GM10266 (cell line): ENCODE data around the gene FGF8.

ENCODE experiments used
- DNase-seq: peaks from one replicate; pipeline ENCODE4 v3.0.0; 2012; ENCODE audit errors: extremely low spot score
- CTCF ChIP-seq: IDR thresholded peaks from 2 replicates; pipeline ENCODE4 v1.5.1; 2012; ENCODE audit warnings: mild to moderate bottlenecking, low read depth; ENCODE audit not compliant: control insufficient read depth, insufficient read depth; ENCODE audit errors: missing control alignments

The FGF8 gene

DNA sequence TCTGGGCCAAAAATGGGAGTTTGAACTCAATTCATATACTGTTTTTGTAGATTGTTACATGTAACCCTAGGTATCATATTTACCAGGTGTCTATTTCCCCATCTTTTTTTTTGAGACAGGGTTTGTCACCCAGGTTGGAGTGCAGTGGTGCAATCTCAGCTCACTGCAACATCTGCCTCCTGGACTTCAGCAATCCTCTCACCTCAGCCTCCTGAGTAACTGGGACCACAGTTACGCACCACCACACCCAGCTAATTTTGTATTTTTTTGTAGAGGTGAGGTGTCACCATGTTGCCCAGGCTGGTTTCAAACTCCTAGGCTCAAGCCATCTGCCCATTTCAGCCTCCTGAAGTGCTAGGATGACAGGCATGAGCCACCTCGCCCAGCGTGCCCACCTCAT, 52.7 kb downstream of the FGF8 start:
- TF ChIP-seq CTCF, result no peak
- no peak for DNase-seq

GRCh38 chr10:101721806-101722205, 54.1 kb downstream of the FGF8 start:
- TF ChIP-seq CTCF, result no peak
- no peak for DNase-seq

- TF ChIP-seq CTCF, result no peak
- DNase-seq, result no peak
Measured at GRCh38 chr10:101720606-101721230, 55.2 kb downstream of the FGF8 start.
